Endothelial cell of umbilical vein (primary cell): ENCODE measurements around the gene BEST2. TPM values are rescaled to one million over a fixed set of nuclear protein-coding genes. Genes with fewer than 3 reads are reported as not detected.
"Not testable (repeated sequence)": the region's sequence is repeated elsewhere in the genome, so short reads cannot be mapped to it uniquely, and the experiment has no call there.

Source experiments
- BruUV-seq: library from RNA; stranded (reverse); fragments of 400-500 nt; replicated peaks from 2 replicates; lab custom pipeline; 2021; lab: Mats Ljungman, UMichigan
- CTCF ChIA-PET: fragments of 300-600, 350-600 bp; sonication (Branson Sonifier 250); formaldehyde crosslinking; loops from one replicate; lab custom pipeline; 2021; ENCODE audit warnings: antibody characterized with exemption, inconsistent platforms; lab: Charles Lee
- POLR2A ChIA-PET: fragments of 300-600, 350-600 bp; sonication (Branson Sonifier 250); formaldehyde crosslinking; loops from one replicate; lab custom pipeline; 2021; ENCODE audit warnings: antibody characterized with exemption, inconsistent platforms; lab: Charles Lee
- DNase-seq: peaks from one replicate; pipeline ENCODE4 v3.0.0-alpha.2; 2011; ENCODE audit warnings: low read depth, low spot score
- FAIRE-seq: peaks from 2 replicates; lab custom pipeline; 2011; peaks lifted over from hg19 to GRCh38; lab: Jason Lieb, UNC
- H2AFZ ChIP-seq: 2 replicates; pipeline ENCODE4 v1.6.0; 2012; ENCODE audit warnings: low read depth, low read length, control low read depth, inconsistent platforms
- H3K27ac ChIP-seq: 2 replicates; pipeline ENCODE4 v1.5.1; 2011; ENCODE audit warnings: low read depth, mild to moderate bottlenecking, control low read depth, low read length, moderate library complexity; ENCODE audit not compliant: insufficient read depth
- H3K27me3 ChIP-seq, 2 experiments: 2 replicates each; pipeline versions ENCODE4 v1.6.0 to v1.6.1; 2011; ENCODE audit warnings: low read length in 2 of 2, mixed read lengths in 1 of 2; ENCODE audit not compliant: control insufficient read depth in 2 of 2, insufficient read depth in 2 of 2
- H3K36me3 ChIP-seq, 2 experiments: 2 replicates in 1 of 2; 3 replicates in 1 of 2; pipeline ENCODE4 v1.5.1; 2011; ENCODE audit warnings: low read length in 2 of 2, mild to moderate bottlenecking in 1 of 2, moderate library complexity in 1 of 2; ENCODE audit not compliant: control insufficient read depth in 2 of 2, insufficient read depth in 2 of 2; ENCODE audit errors: extremely low read depth in 1 of 2
- H3K4me1 ChIP-seq: 3 replicates; pipeline ENCODE4 v1.5.1; 2011; ENCODE audit warnings: mild to moderate bottlenecking, low read length; ENCODE audit not compliant: control insufficient read depth, insufficient read depth; ENCODE audit errors: extremely low read depth
- H3K4me2 ChIP-seq: 2 replicates; pipeline ENCODE4 v1.6.1; 2011; ENCODE audit warnings: low read length, control low read depth, mixed read lengths; ENCODE audit not compliant: insufficient read depth
- H3K4me3 ChIP-seq, 3 experiments: fragments of 200-600 bp in 1 of 3; sonication (generic), shearing (Covaris generic) in 1 of 3; replicated peaks in 1 of 3; 2 replicates each; pipeline ENCODE4 v1.5.1; 2011 to 2016; ENCODE audit warnings: control low read depth in 3 of 3, low read length in 3 of 3, mild to moderate bottlenecking in 2 of 3, inconsistent platforms in 1 of 3, low read depth in 1 of 3, moderate library complexity in 1 of 3; ENCODE audit not compliant: insufficient read depth in 1 of 3
- H3K79me2 ChIP-seq: 2 replicates; pipeline ENCODE4 v1.6.0; 2012; ENCODE audit warnings: low read length, inconsistent platforms; ENCODE audit not compliant: control insufficient read depth, insufficient read depth
- H3K9ac ChIP-seq: replicated peaks from 2 replicates; pipeline ENCODE3; 2011; ENCODE audit warnings: low read length, control low read depth; ENCODE audit not compliant: insufficient read depth; ENCODE audit errors: extremely low read depth
- H3K9me1 ChIP-seq: replicated peaks from 3 replicates; pipeline ENCODE4 v1.6.0; 2011; ENCODE audit warnings: mild to moderate bottlenecking, low read length; ENCODE audit not compliant: control insufficient read depth, insufficient read depth; ENCODE audit errors: extremely low read depth
- H3K9me3 ChIP-seq: replicated peaks from 2 replicates; pipeline ENCODE4 v1.5.1; 2012; ENCODE audit warnings: low read length, inconsistent platforms; ENCODE audit not compliant: control insufficient read depth, insufficient read depth
- H4K20me1 ChIP-seq: replicated peaks from 2 replicates; pipeline ENCODE3; 2011; ENCODE audit warnings: mild to moderate bottlenecking, low read length; ENCODE audit not compliant: control insufficient read depth, insufficient read depth; ENCODE audit errors: extremely low read depth
- CTCF ChIP-seq, 2 donors: IDR thresholded peaks; 1 replicate in 1 of 2; 2 replicates in 1 of 2; pipeline ENCODE4 v1.5.1; 2011; ENCODE audit warnings: low read length in 2 of 2, mild to moderate bottlenecking in 2 of 2, moderate library complexity in 2 of 2, control low read depth in 1 of 2, inconsistent platforms in 1 of 2, low read depth in 1 of 2; ENCODE audit not compliant: insufficient read depth in 1 of 2; ENCODE audit errors: extremely low read depth in 1 of 2
- EZH2 ChIP-seq: IDR thresholded peaks from 2 replicates; pipeline ENCODE4 v1.6.1; 2012; ENCODE audit warnings: borderline replicate concordance, low read depth, mild to moderate bottlenecking, moderate library complexity, low read length, inconsistent platforms; ENCODE audit not compliant: severe bottlenecking
- FOS ChIP-seq: IDR thresholded peaks from 2 replicates; pipeline ENCODE4 v1.6.1; 2011; ENCODE audit warnings: mild to moderate bottlenecking, low read length, moderate library complexity, borderline replicate concordance; ENCODE audit not compliant: insufficient read depth
- GATA2 ChIP-seq: IDR thresholded peaks from 2 replicates; pipeline ENCODE4 v1.7.0; 2011; ENCODE audit warnings: low read depth, mild to moderate bottlenecking, moderate library complexity, mixed read lengths, low read length; ENCODE audit not compliant: insufficient read length, insufficient read depth
- JUN ChIP-seq: IDR thresholded peaks from 2 replicates; pipeline ENCODE4 v1.6.1; 2011; ENCODE audit warnings: borderline replicate concordance, low read depth; ENCODE audit not compliant: insufficient read length, insufficient read depth
- MYC ChIP-seq: IDR thresholded peaks from one replicate; pipeline ENCODE4 v1.6.1; 2011; ENCODE audit warnings: mild to moderate bottlenecking, low read depth, low read length
- POLR2A ChIP-seq: IDR thresholded peaks from 2 replicates; pipeline ENCODE4 v1.6.1; 2012; ENCODE audit warnings: low read depth, mild to moderate bottlenecking, control low read depth, low read length
- POLR2AphosphoS5 ChIP-seq: IDR thresholded peaks from 2 replicates; pipeline ENCODE4 v1.6.1; 2012; ENCODE audit warnings: low read depth, mild to moderate bottlenecking, control low read depth, low read length, moderate library complexity; ENCODE audit not compliant: insufficient read depth
- dilution Hi-C: fragments of 300-500 bp; cut with MboI; formaldehyde crosslinking; loops from one replicate; pipeline ENCODE4 v1.15.0; 2019; ENCODE audit warnings: low sequenced_read_pairs; ENCODE audit not compliant: extremely low pct_ligation_motif_present
- intact Hi-C: fragments of 100-400 bp; cut with micrococcal nuclease; formaldehyde crosslinking; loops from one replicate; pipeline ENCODE4 v1.10.0; 2022
- polyA plus RNA-seq, 4 experiments: library from polyadenylated mRNA; depleted of rRNA in 3 of 4; stranded (reverse) in 3 of 4; unstranded in 1 of 4; fragments of >200 nt; gene quantifications; 2 replicates each; pipeline versions ENCODE4 v1.2.1 to v1.2.3, GENCODE V29; 2011 to 2012; ENCODE audit warnings: missing spikeins in 1 of 4
- total RNA-seq: library from RNA; stranded (reverse); gene quantifications from 2 replicates; pipeline ENCODE4 v1.2.3, GENCODE V29; 2021
- TF ChIP-seq, protein P1 (sequence below): IDR thresholded peaks from 2 replicates; pipeline ENCODE4 v1.6.1; 2011; ENCODE audit not compliant: insufficient read depth, insufficient read length

The BEST2 gene
- total and polyA plus RNA-seq, 2 donors (not counting 3 experiments of a cell fraction or from before 2014, with no cell fraction given), result not detected

DNA sequence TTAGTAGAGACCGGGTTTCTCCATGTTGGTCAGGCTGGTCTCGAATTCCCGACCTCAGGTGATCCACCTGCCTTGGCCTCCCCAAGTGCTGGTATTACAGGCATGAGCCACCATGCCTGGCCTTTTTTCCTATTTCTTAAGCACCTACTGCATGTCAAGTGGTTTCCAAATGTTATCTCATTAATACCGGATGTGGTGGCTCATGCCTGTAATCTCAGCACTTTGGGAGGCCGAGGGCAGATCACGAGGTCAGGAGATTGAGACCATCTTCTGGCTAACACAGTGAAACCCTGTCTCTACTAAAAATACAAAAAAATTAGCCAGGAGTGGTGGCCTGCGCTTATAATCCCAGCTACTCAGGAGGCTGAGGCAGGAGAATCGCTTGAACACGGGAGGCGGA, 26.0 kb upstream of the BEST2 start:
- FAIRE-seq, dilution Hi-C loops, H3K4me1 ChIP-seq, H3K27ac ChIP-seq, H2AFZ ChIP-seq, H3K9me1 ChIP-seq, H3K4me2 ChIP-seq, BruUV-seq, H3K9ac ChIP-seq, H3K4me3 ChIP-seq, POLR2A ChIA-PET, intact Hi-C loops, H3K9me3 ChIP-seq, H4K20me1 ChIP-seq, H3K27me3 ChIP-seq, DNase-seq: not testable (repeated sequence)
- peaks cover 34% of the 10 kb centered on the region for H3K79me2 ChIP-seq
- CTCF ChIA-PET, result interaction anchor here (1.1 kb wide), 1 partner anchor 32 kb away, joined by 3 read pairs; no protein-coding TSS in a partner anchor
- H3K36me3 ChIP-seq, result peaks cover 5 to 22% of the 10 kb centered on the region in 2 experiments

DNA sequence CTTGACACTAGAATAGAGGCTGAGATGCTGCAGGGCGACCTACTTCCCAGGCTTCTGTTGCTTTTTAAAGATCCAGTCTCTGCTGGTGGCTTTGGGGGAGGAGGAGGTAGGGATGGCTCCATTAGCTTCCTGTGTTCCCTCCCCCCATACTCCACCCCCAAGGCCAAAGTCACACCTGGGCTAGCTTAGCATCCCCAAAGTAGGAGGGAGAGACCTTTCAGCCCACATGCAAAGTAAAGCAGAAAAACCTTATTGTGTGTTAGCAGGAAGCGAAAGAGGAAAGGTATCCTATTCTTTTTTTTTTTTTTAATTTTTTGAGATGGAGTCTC, 24.6 kb upstream of the BEST2 start:
- Histone ChIP-seq H3K9me3 (no peaks in the 10 kb centered on the region), H3K9me1 (no peaks in the 10 kb centered on the region), H3K4me2 (no peak overlapping the region), H3K79me2 (peaks cover 34% of the 10 kb centered on the region), H3K4me1 (peaks cover 4% of the 10 kb centered on the region), H3K9ac (no peak overlapping the region), H2AFZ (no peak overlapping the region), H3K27me3 (no peaks in the 10 kb centered on the region), H3K36me3 (peaks cover 9 to 31% of the 10 kb centered on the region in 2 experiments), H3K27ac (no peak overlapping the region), H4K20me1 (no peaks in the 10 kb centered on the region), H3K4me3 (no peak overlapping the region)
- no peak for FAIRE-seq
- no peak for DNase-seq
- dilution Hi-C loops, result no loop called here
- ChIA-PET CTCF (interaction anchor here (1.0 kb wide), 1 partner anchor 31 kb away, joined by 3 read pairs; no protein-coding TSS in a partner anchor), POLR2A (interaction anchor here (0.7 kb wide), 1 partner anchor 10 kb away, joined by 4 read pairs; the partner anchor contains the start of gene GET3)
- TF ChIP-seq CTCF (IDR thresholded peaks at IDR 0.05; ENCODE audit: extremely low read depth in 1 of 2, insufficient read depth in 1 of 2, low read depth in 1 of 2, low read length in 2 of 2) (no peak), FOS (no peak), JUN (no peak), POLR2AphosphoS5 (no peak), GATA2 (no peak), MYC (no peak), POLR2A (no peak), EZH2 (no peak)
- TF ChIP-seq, protein P1, sequence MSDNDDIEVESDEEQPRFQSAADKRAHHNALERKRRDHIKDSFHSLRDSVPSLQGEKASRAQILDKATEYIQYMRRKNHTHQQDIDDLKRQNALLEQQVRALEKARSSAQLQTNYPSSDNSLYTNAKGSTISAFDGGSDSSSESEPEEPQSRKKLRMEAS, result no peak
- intact Hi-C loops, result no loop called here
- BruUV-seq, result no TSS peak
